K562 (cell line): ENCODE measurements around the gene CTBS. TPM values are rescaled to one million over a fixed set of nuclear protein-coding genes. Genes with fewer than 3 reads are reported as not detected.

Source experiments
- HMG20B ChIP-seq: fragments of 250-450 bp; sonication (Bioruptor Pico); IDR thresholded peaks from 2 replicates; pipeline ENCODE4 v1.5.0; 2021; ENCODE audit warnings: mild to moderate bottlenecking
- HNRNPH1 ChIP-seq: fragments of 200-400 bp; formaldehyde crosslinking; optimal IDR thresholded peaks from 2 replicates; pipeline ENCODE3; 2017; ENCODE audit warnings: low read depth, mild to moderate bottlenecking, low read length, moderate library complexity
- IRF2 ChIP-seq: sonication (generic); formaldehyde crosslinking; IDR thresholded peaks from 2 replicates; pipeline ENCODE4 v1.8.1; 2022; ENCODE audit warnings: mild to moderate bottlenecking, missing genetic modification reagents
- KLF10 ChIP-seq: fragments of 250-450 bp; sonication (Bioruptor Pico); IDR thresholded peaks from 2 replicates; pipeline ENCODE4 v1.6.1; 2021; ENCODE audit warnings: matching md5 sums
- LEF1 ChIP-seq: fragments of 450-650 bp; IDR thresholded peaks from 2 replicates; pipeline ENCODE4 v1.6.1; 2016; ENCODE audit warnings: mild to moderate bottlenecking
- NR4A1 ChIP-seq, 2 experiments: fragments of 250-450 bp in 1 of 2; fragments of 450-650 bp in 1 of 2; sonication (Bioruptor Pico) in 1 of 2; IDR thresholded peaks; 2 replicates each; pipeline versions ENCODE4 v1.4.0 to v1.6.1; 2016 to 2020; ENCODE audit warnings: mild to moderate bottlenecking in 2 of 2, missing compliant biosample characterization in 1 of 2, missing genetic modification characterization in 1 of 2, moderate library complexity in 1 of 2
- POLR2A ChIP-seq: fragments of 450-650 bp; conservative IDR thresholded peaks from 2 replicates; pipeline ENCODE4 v1.6.1; 2016
- RBM17 ChIP-seq: fragments of 200-400 bp; formaldehyde crosslinking; IDR thresholded peaks from 2 replicates; pipeline ENCODE4 v1.6.1; 2017; ENCODE audit warnings: low read depth, mild to moderate bottlenecking, low read length, borderline replicate concordance
- RHOXF2B ChIP-seq: fragments of 250-450 bp; sonication (Bioruptor Pico); conservative IDR thresholded peaks from 2 replicates; pipeline ENCODE4 v1.5.1; 2021
- TCF7L2 ChIP-seq: fragments of 150-350 bp; IDR thresholded peaks from 2 replicates; pipeline ENCODE4 v1.6.1; 2016; ENCODE audit warnings: low read depth, mild to moderate bottlenecking, low read length, moderate library complexity
- XRCC4 ChIP-seq: IDR thresholded peaks from one replicate; pipeline ENCODE4 v1.6.1; 2011; ENCODE audit not compliant: insufficient read depth, insufficient read length; ENCODE audit errors: extremely low read depth
- ZNF224 ChIP-seq: sonication (generic); formaldehyde crosslinking; IDR thresholded peaks from 2 replicates; pipeline ENCODE4 v1.8.0; 2022; ENCODE audit warnings: mild to moderate bottlenecking, missing genetic modification reagents
- polyA plus RNA-seq, 8 experiments: library from polyadenylated mRNA; depleted of rRNA in 4 of 8; stranded (reverse) in 5 of 8; unstranded in 3 of 8; fragments of >200 nt; fragmentation: Nextera tagmentation in 2 of 8; fragmentation: Illumina TruSeq in 1 of 8; extraction: Ambion mirVana in 2 of 8; extraction: Trizol in 1 of 8; gene quantifications; 2 replicates each; pipeline versions ENCODE4 v1.2.1 to v1.2.3, GENCODE V29; 2011 to 2014; ENCODE audit warnings: inconsistent platforms in 1 of 8, missing spikeins in 1 of 8
- total RNA-seq, 7 experiments: library from RNA; depleted of rRNA in 6 of 7; stranded (reverse); fragments of >200 nt in 6 of 7; fragmentation: Illumina TruSeq in 2 of 7; extraction: Trizol in 2 of 7; gene quantifications; 2 replicates each; pipeline versions ENCODE4 v1.2.1 to v1.2.3, GENCODE V29; 2011 to 2021; ENCODE audit warnings: low replicate concordance in 1 of 7
- TF ChIP-seq, protein P1 (sequence below), 3 experiments: fragments of 200-800 bp in 1 of 3; sonication (Bioruptor generic) in 1 of 3; sonication (generic) in 1 of 3; formaldehyde crosslinking in 1 of 3; IDR thresholded peaks; 2 replicates each; pipeline versions ENCODE4 v1.6.1 to v1.8.0; 2016 to 2022; ENCODE audit warnings: mild to moderate bottlenecking in 2 of 3, missing compliant biosample characterization in 2 of 3, missing genetic modification characterization in 2 of 3, missing genetic modification reagents in 1 of 3

Gene CTBS
- total and polyA plus RNA-seq, 9 of the 15 experiments (the other 6 are each of a cell fraction or from before 2014, with no cell fraction given): 3.0 to 19.8 (median 9.9) TPM

DNA sequence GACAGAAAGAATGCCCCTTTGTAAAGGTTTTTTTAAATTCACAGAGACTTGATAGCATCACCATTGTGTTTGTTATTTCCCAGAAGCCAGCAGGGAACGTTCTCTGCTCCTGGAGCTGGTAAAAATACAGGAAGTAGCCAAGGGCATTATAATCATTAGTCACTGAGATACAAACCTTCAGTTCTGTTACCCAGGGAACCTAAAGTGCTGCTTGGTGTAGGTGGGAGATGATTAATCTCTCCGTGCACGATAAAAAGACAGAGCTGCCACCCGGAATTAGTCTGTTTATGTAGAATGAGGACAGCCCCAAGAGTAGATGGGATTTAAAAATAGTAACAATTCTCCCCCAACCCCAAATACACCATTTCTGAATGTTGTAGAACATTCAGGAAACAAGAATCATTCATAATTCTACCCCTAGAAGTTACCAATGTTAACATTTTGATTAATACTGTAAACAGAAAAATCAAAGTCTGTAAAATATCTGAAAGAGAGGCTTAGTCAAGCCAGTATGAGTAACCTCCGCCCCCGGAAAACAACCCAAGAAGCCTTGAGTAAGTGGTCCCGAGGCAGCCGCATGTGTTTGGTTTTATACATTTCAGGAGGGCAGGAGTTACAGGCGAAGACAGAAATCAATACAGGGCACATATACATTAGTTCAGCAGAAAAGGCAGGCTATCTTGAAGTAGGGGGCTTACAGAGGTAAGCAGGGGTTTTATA lies 45.3 kb upstream of the CTBS start (continued):
- TF ChIP-seq RBM17 (no peak), HNRNPH1 (no peak), ZNF224 (CRISPR knock-in tag) (no peak), LEF1 (no peak), KLF10 (no peak), HMG20B (no peak), RHOXF2B (CRISPR knock-in tag) (no peak), POLR2A (no peak), TCF7L2 (no peak), NR4A1 (CRISPR knock-in tag; IDR thresholded peaks at IDR 0.05) (no peak), NR4A1 (tag; IDR thresholded peaks at IDR 0.05) (no peak), IRF2 (CRISPR knock-in tag) (no peak), XRCC4 (no peak)
- TF ChIP-seq, protein P1, sequence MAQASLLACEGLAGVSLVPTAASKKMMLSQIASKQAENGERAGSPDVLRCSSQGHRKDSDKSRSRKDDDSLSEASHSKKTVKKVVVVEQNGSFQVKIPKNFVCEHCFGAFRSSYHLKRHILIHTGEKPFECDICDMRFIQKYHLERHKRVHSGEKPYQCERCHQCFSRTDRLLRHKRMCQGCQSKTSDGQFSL (CRISPR knock-in tag; IDR thresholded peaks at IDR 0.05): no peak
- TF ChIP-seq, protein P1 (tag; IDR thresholded peaks at IDR 0.05): no peak
